ENCODE data around the gene PECR. TPM values are rescaled to one million over a fixed set of nuclear protein-coding genes. Genes with fewer than 3 reads are reported as not detected.

Gene PECR
- total and polyA plus RNA-seq, 10 of the 15 experiments (the other 5 are each of a cell fraction or from before 2014, with no cell fraction given), result 7.6 to 37.4 (median 25.7) TPM

GRCh38 chr2:216109962-216110614, 28.5 kb upstream of the PECR start:
- DNase-seq (ENCODE audit: low read depth, low spot score) (no peak), ATAC-seq (peak; percentile 31), FAIRE-seq (no peak)
- Histone ChIP-seq H4K20me1 (ENCODE audit: control insufficient read depth, insufficient read depth) (no peaks in the 10 kb centered on the region), H3K9me3 (replicated peaks; ENCODE audit: control insufficient read depth, insufficient read depth, low read length) (no peaks in the 10 kb centered on the region), H2AFZ (ENCODE audit: control insufficient read depth, low read depth, low read length) (no peak overlapping the region), H3K9ac (ENCODE audit: control insufficient read depth, insufficient read depth, low read length) (peak overlapping the region; percentile 99), H3K27me3 (replicated peaks in 1 of 2; ENCODE audit: control insufficient read depth in 2 of 2, insufficient read depth in 2 of 2, low read length in 1 of 2) (no peaks in the 10 kb centered on the region), H3K79me2 (ENCODE audit: control insufficient read depth, insufficient read depth, low read length) (peaks cover 53% of the 10 kb centered on the region), H3K36me3 (ENCODE audit: control insufficient read depth in 2 of 2, insufficient read depth in 2 of 2, low read length in 1 of 2) (peaks cover 0 to 6% of the 10 kb centered on the region in 2 experiments; a peak in 3 of 4 replicates), H3K4me1 (ENCODE audit: control insufficient read depth, insufficient read depth, low read length) (peaks cover 29% of the 10 kb centered on the region), H3K4me3 (peak overlapping the region; percentile 94), H3K27ac (ENCODE audit: control insufficient read depth, insufficient read depth) (peak overlapping the region; percentile 99), H3K4me2 (ENCODE audit: control insufficient read depth, insufficient read depth) (peak overlapping the region; percentile 93)
- ChIA-PET SMC1A (ENCODE audit: uncharacterized antibody, unreplicated experiment) (interaction anchor here (0.6 to 7.6 kb wide), 27 partner anchors 9 to 556 kb away, joined by 3 to 59 read pairs (median 6); partner anchors contain the start of genes PECR and TMEM169), CTCF (interaction anchor here (0.7 to 8.6 kb wide), 42 partner anchors 9 to 552 kb away, joined by 3 to 105 read pairs (median 4); partner anchors contain the start of genes PECR, SMARCAL1 and TMEM169), RAD21 (ENCODE audit: unreplicated experiment) (interaction anchor here (0.7 to 6.6 kb wide), 21 partner anchors 15 to 410 kb away, joined by 3 to 42 read pairs (median 4); partner anchors contain the start of genes PECR and TMEM169), POLR2A (interaction anchor here (0.7 to 4.5 kb wide), 8 partner anchors 9 to 108 kb away, joined by 3 to 42 read pairs (median 4); partner anchors contain the start of genes PECR and TMEM169)
- under 1% methylated on average over 10 of the region's 10 CpGs for WGBS (ENCODE audit: insufficient coverage, insufficient replicate concordance, low lambda C conversion rate, missing lambda C conversion rate)
- BruUV-seq (replicated peaks), result TSS peak; percentile 72
- in situ Hi-C loops (cut with MboI) (no loop called here), intact Hi-C loops (cut with micrococcal nuclease; ENCODE audit: unreplicated experiment) (loop anchor here (1.0 to 10.0 kb wide), 5 partner anchors 76 to 555 kb away; partner anchors contain the start of gene SMARCAL1)
- TF ChIP-seq BCL11A (IDR thresholded peaks at IDR 0.05; ENCODE audit: low read depth, low read length), result no peak
- TF ChIP-seq RCOR1 (conservative IDR thresholded peaks at IDR 0.05; ENCODE audit: low read depth, low read length), result no peak
- no peak for TF ChIP-seq YY1 (IDR thresholded peaks at IDR 0.05; ENCODE audit: low read depth, low read length)
- TF ChIP-seq RAD21 (IDR thresholded peaks at IDR 0.05; ENCODE audit: insufficient read depth, low read depth, low read length), result peak; percentile 51; the same call in 1 of the 2 replicates
- TF ChIP-seq POLR2AphosphoS5 (IDR thresholded peaks at IDR 0.05; ENCODE audit: low read length), result no peak
- TF ChIP-seq NR2F1 (conservative IDR thresholded peaks at IDR 0.05), result no peak
- TF ChIP-seq ELK1 (IDR thresholded peaks at IDR 0.05; ENCODE audit: low read depth, low read length), result no peak
- TF ChIP-seq WRNIP1 (IDR thresholded peaks at IDR 0.05; ENCODE audit: borderline replicate concordance, low read depth, low read length), result 0 out of 2 replicates have a peak, but pooled peaks have one; percentile 37
- TF ChIP-seq TCF3 (IDR thresholded peaks at IDR 0.05; ENCODE audit: borderline replicate concordance, insufficient read depth, low read depth, low read length), result no peak
- no peak for TF ChIP-seq EZH2 (IDR thresholded peaks at IDR 0.05; ENCODE audit: borderline replicate concordance, control insufficient read depth, low read depth, low read length)
- 0 out of 2 replicates have a peak, but pooled peaks have one; percentile 72 for TF ChIP-seq CHD1 (IDR thresholded peaks at IDR 0.05; ENCODE audit: low read depth, low read length)
- TF ChIP-seq CTCF (IDR thresholded peaks at IDR 0.05 in 2 of 3, conservative IDR thresholded peaks at IDR 0.05 in 1 of 3; ENCODE audit: control insufficient read depth in 2 of 3, extremely low read depth in 1 of 3, insufficient read depth in 1 of 3, low read depth in 3 of 3, low read length in 3 of 3), result peak; percentile 7 to 65 (median 47); a peak in 5 of 6 replicates
- TF ChIP-seq ZNF384 (IDR thresholded peaks at IDR 0.05; ENCODE audit: borderline replicate concordance, low read depth, low read length), result peak; percentile 72
- TF ChIP-seq NFIC (IDR thresholded peaks at IDR 0.05; ENCODE audit: low read depth, low read length), result no peak
- no peak for TF ChIP-seq ZNF687 (IDR thresholded peaks at IDR 0.05)
- no peak for TF ChIP-seq SIX5 (IDR thresholded peaks at IDR 0.05; ENCODE audit: low read depth, low read length, severe bottlenecking)

Data from GM12878 (cell line).